Neural cell (in vitro differentiated cells): ENCODE measurements around the gene RGS10. TPM values are rescaled to one million over a fixed set of nuclear protein-coding genes. Genes with fewer than 3 reads are reported as not detected.

Experiments used
- H2AFZ ChIP-seq: fragments of 200-600, 300-800 bp; sonication (generic), shearing (Covaris generic); 2 replicates; pipeline ENCODE4 v1.6.0; 2014; ENCODE audit warnings: low read depth, mild to moderate bottlenecking, antibody characterized with exemption, low read length, moderate library complexity
- H3F3A ChIP-seq: fragments of 200-600 bp; shearing (Covaris generic); 2 replicates; pipeline ENCODE4 v1.6.1; 2016; ENCODE audit warnings: mild to moderate bottlenecking, moderate library complexity, mixed read lengths, antibody characterized with exemption, low read length; ENCODE audit not compliant: insufficient read depth, poor library complexity, severe bottlenecking
- H3K27ac ChIP-seq: fragments of 200-600, 300-800 bp; sonication (generic), shearing (Covaris generic); 2 replicates; pipeline ENCODE4 v1.5.1; 2014; ENCODE audit warnings: mild to moderate bottlenecking, low read length, moderate library complexity
- H3K27me3 ChIP-seq: fragments of 300-800, 200-600 bp; sonication (generic), shearing (Covaris generic); 2 replicates; pipeline ENCODE4 v1.6.0; 2014; ENCODE audit warnings: mild to moderate bottlenecking, low read depth, low read length, moderate library complexity; ENCODE audit not compliant: insufficient read depth
- H3K36me3 ChIP-seq: fragments of 300-800, 200-600 bp; sonication (generic), shearing (Covaris generic); 2 replicates; pipeline ENCODE4 v1.5.1; 2014; ENCODE audit warnings: mild to moderate bottlenecking, antibody characterized with exemption, low read length, moderate library complexity; ENCODE audit not compliant: insufficient read depth
- H3K4me2 ChIP-seq: fragments of 300-800, 200-600 bp; sonication (generic), shearing (Covaris generic); 2 replicates; pipeline ENCODE4 v1.6.0; 2014; ENCODE audit warnings: mild to moderate bottlenecking, low read length
- H3K4me3 ChIP-seq: fragments of 300-800, 200-600 bp; sonication (generic), shearing (Covaris generic); 2 replicates; pipeline ENCODE4 v1.5.1; 2014; ENCODE audit warnings: mild to moderate bottlenecking, low read length, moderate library complexity
- H3K79me2 ChIP-seq: fragments of 200-600 bp; shearing (Covaris generic); replicated peaks from 2 replicates; pipeline ENCODE4 v1.6.0; 2014; ENCODE audit warnings: mild to moderate bottlenecking, low read length, moderate library complexity; ENCODE audit not compliant: insufficient read depth
- H3K9ac ChIP-seq: fragments of 300-800, 200-600 bp; sonication (generic), shearing (Covaris generic); 2 replicates; pipeline ENCODE4 v1.6.1; 2016; ENCODE audit warnings: mild to moderate bottlenecking, low read length, mixed read lengths
- H3K9me2 ChIP-seq: fragments of 200-600 bp; shearing (Covaris generic); 2 replicates; pipeline ENCODE4 v1.6.1; 2016; ENCODE audit warnings: mild to moderate bottlenecking, low read length, mixed read lengths; ENCODE audit not compliant: insufficient read depth
- H3K9me3 ChIP-seq: fragments of 200-600, 300-800 bp; sonication (generic), shearing (Covaris generic); 2 replicates; pipeline ENCODE4 v1.6.1; 2016; ENCODE audit warnings: mild to moderate bottlenecking, mixed run types, low read length, moderate library complexity, mixed read lengths
- H4K20me1 ChIP-seq: fragments of 200-600 bp; shearing (Covaris generic); 2 replicates; pipeline ENCODE4 v1.6.1; 2016; ENCODE audit warnings: mild to moderate bottlenecking, mixed run types; ENCODE audit not compliant: insufficient read depth
- CTCF ChIP-seq: fragments of 450-650 bp; IDR thresholded peaks from 2 replicates; pipeline ENCODE4 v1.5.1; 2014; ENCODE audit warnings: antibody characterized with exemption, mild to moderate bottlenecking, moderate library complexity; ENCODE audit not compliant: poor library complexity, severe bottlenecking
- EP300 ChIP-seq: fragments of 450-650 bp; conservative IDR thresholded peaks from 2 replicates; pipeline ENCODE4 v1.6.1; 2014; ENCODE audit warnings: antibody characterized with exemption, mild to moderate bottlenecking, moderate library complexity; ENCODE audit not compliant: poor library complexity, severe bottlenecking
- EZH2 ChIP-seq: fragments of 200-600, 300-800 bp; shearing (Covaris generic), sonication (generic); IDR thresholded peaks from 2 replicates; pipeline ENCODE4 v1.6.1; 2014; ENCODE audit warnings: antibody characterized with exemption, low read length, borderline replicate concordance, mild to moderate bottlenecking; ENCODE audit not compliant: insufficient read depth, poor library complexity, severe bottlenecking
- MXI1 ChIP-seq: fragments of 450-650 bp; conservative IDR thresholded peaks from 2 replicates; pipeline ENCODE4 v1.6.1; 2014; ENCODE audit warnings: antibody characterized with exemption, mild to moderate bottlenecking; ENCODE audit not compliant: poor library complexity, severe bottlenecking
- POLR2AphosphoS5 ChIP-seq: IDR thresholded peaks from 2 replicates; pipeline ENCODE4 v1.6.1; 2012
- RAD21 ChIP-seq: fragments of 450-650 bp; conservative IDR thresholded peaks from 2 replicates; pipeline ENCODE4 v1.6.1; 2014; ENCODE audit warnings: antibody characterized with exemption, mild to moderate bottlenecking, moderate library complexity
- REST ChIP-seq: IDR thresholded peaks from 2 replicates; pipeline ENCODE4 v1.6.1; 2012; ENCODE audit warnings: borderline replicate concordance
- SMC3 ChIP-seq: fragments of 450-650 bp; conservative IDR thresholded peaks from 2 replicates; pipeline ENCODE4 v1.6.1; 2014; ENCODE audit warnings: antibody characterized with exemption, mild to moderate bottlenecking, moderate library complexity; ENCODE audit not compliant: poor library complexity
- TAF1 ChIP-seq: IDR thresholded peaks from 2 replicates; pipeline ENCODE4 v1.6.1; 2012; ENCODE audit warnings: low read depth
- polyA plus RNA-seq: library from polyadenylated mRNA; depleted of rRNA; stranded (reverse); fragments of >200 nt; gene quantifications from 2 replicates; pipeline ENCODE4 v1.2.3, GENCODE V29; 2014

The RGS10 gene
- polyA plus RNA-seq, 1 donor from 2014 or later = 2.6 TPM

DNA sequence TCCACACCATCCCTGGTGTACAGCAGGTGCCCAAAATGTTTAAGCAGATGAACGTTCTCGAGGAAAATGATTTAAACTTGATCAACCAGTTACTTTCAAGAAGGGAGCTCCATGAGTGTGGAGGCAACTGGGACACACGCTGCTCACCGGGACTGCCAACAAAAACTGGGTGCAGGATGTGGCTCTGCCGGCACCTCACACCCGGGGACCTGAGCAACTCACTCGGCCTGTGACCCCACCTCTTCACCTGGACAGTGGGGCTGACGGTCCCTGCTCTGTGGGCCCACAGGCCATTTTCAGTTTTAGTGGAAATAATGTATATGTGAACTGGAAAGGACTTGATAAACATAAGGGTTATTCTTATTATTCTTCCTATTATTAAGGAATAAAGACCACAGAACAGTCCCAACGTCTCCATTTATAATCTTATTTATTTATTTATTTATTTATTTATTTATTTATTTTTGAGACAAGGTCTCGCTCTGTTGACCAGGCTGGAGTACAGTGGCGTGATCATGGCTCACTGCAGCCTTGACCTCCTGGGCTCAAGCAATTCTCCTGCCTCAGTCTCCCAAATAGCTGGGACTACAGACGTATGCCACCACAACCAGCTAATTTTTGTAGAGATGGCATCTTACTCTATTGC is 60.6 kb downstream of the RGS10 start:
- Histone ChIP-seq H3F3A (no peaks in the 10 kb centered on the region), H3K27me3 (no peaks in the 10 kb centered on the region), H3K79me2 (no peaks in the 10 kb centered on the region), H2AFZ (no peak overlapping the region), H3K9ac (no peak overlapping the region), H3K9me3 (no peaks in the 10 kb centered on the region), H3K4me2 (no peak overlapping the region), H3K36me3 (no peaks in the 10 kb centered on the region), H3K9me2 (no peaks in the 10 kb centered on the region), H3K4me3 (no peak overlapping the region), H4K20me1 (no peaks in the 10 kb centered on the region), H3K27ac (no peak overlapping the region)
- no peak for TF ChIP-seq MXI1
- no peak for TF ChIP-seq REST
- no peak for TF ChIP-seq SMC3
- TF ChIP-seq EZH2 = no peak
- no peak for TF ChIP-seq EP300
- no peak for TF ChIP-seq TAF1
- no peak for TF ChIP-seq CTCF
- TF ChIP-seq RAD21 = no peak
- no peak for TF ChIP-seq POLR2AphosphoS5

DNA sequence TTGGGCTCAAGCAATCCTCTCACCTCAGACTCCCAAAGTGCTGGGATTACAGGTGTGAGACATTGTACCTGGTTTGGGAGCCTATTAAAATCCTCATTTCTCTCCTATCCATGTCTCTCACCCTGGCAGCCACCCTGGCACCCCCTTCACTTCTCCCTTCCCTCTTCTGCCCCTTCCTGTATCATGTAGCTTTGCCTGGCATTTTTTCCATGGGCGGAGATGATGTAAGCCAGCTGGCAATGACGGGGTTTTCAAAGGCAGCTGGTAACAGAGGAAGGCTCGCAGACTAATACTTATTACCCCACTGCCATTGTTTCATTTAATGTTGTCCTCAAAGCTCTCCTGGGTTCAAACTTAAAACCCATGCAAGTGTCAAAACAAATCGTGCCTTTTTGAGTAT is 61.9 kb downstream of the RGS10 start:
- Histone ChIP-seq H3F3A (no peaks in the 10 kb centered on the region), H3K9ac (no peak overlapping the region), H2AFZ (no peak overlapping the region), H3K4me3 (no peak overlapping the region), H3K27me3 (no peaks in the 10 kb centered on the region), H3K36me3 (no peaks in the 10 kb centered on the region), H4K20me1 (no peaks in the 10 kb centered on the region), H3K79me2 (no peaks in the 10 kb centered on the region), H3K9me2 (no peaks in the 10 kb centered on the region), H3K27ac (no peak overlapping the region), H3K9me3 (no peaks in the 10 kb centered on the region), H3K4me2 (no peak overlapping the region)
- TF ChIP-seq TAF1 (no peak), RAD21 (no peak), REST (no peak), CTCF (no peak)
